CD4-positive, alpha-beta T cell (primary cell): ENCODE data around the gene EBPL. TPM values are rescaled to one million over a fixed set of nuclear protein-coding genes. Genes with fewer than 3 reads are reported as not detected.

Experiments used
- ATAC-seq: fragments of 200-7000 bp; cut with Tn5 transposase; one replicate; pipeline ENCODE4 v1.10.0; 2022; ENCODE audit warnings: mild to moderate bottlenecking; ENCODE audit not compliant: poor library complexity
- CTCF ChIA-PET: fragments of 350-600 bp; sonication (Branson Sonifier 250); formaldehyde crosslinking; loops from one replicate; lab custom pipeline; 2021; ENCODE audit warnings: antibody characterized with exemption, inconsistent platforms; lab: Charles Lee
- POLR2A ChIA-PET: fragments of 350-600 bp; sonication (Branson Sonifier 250); formaldehyde crosslinking; loops from one replicate; lab custom pipeline; 2021; ENCODE audit warnings: antibody characterized with exemption, inconsistent platforms; lab: Charles Lee
- DNase-seq, 14 experiments: peaks; one replicate each; pipeline ENCODE4 v3.0.0-alpha.2; 2013 to 2020; ENCODE audit warnings: mixed read lengths in 2 of 14
- H3K27ac ChIP-seq, 2 donors: one replicate each; pipeline versions ENCODE4 v1.5.1 to v1.7.0; 2013; ENCODE audit warnings: low read length in 2 of 2, low read depth in 1 of 2, mild to moderate bottlenecking in 1 of 2
- H3K27me3 ChIP-seq, 2 experiments: 1 replicate in 1 of 2; 2 replicates in 1 of 2; pipeline versions ENCODE4 v1.6.1 to v1.7.0; 2013; ENCODE audit warnings: low read length in 2 of 2, control low read depth in 1 of 2, mild to moderate bottlenecking in 1 of 2, moderate library complexity in 1 of 2; ENCODE audit not compliant: insufficient read depth in 2 of 2, control insufficient read depth in 1 of 2
- H3K36me3 ChIP-seq: one replicate; pipeline ENCODE4 v1.6.1; 2013; ENCODE audit warnings: low read length, control low read depth; ENCODE audit not compliant: insufficient read depth
- H3K4me1 ChIP-seq: one replicate; pipeline ENCODE4 v1.6.1; 2013; ENCODE audit warnings: low read length, control low read depth; ENCODE audit not compliant: insufficient read depth
- H3K4me3 ChIP-seq: one replicate; pipeline ENCODE4 v1.5.1; 2013; ENCODE audit warnings: mild to moderate bottlenecking, low read length, moderate library complexity
- H3K9me3 ChIP-seq, 2 experiments: 1 replicate in 1 of 2; 2 replicates in 1 of 2; pipeline versions ENCODE4 v1.6.1 to v1.7.0; 2013; ENCODE audit warnings: low read length in 2 of 2, mild to moderate bottlenecking in 2 of 2, control low read depth in 1 of 2, moderate library complexity in 1 of 2; ENCODE audit not compliant: control insufficient read depth in 1 of 2, insufficient read depth in 1 of 2
- H3K27ac Mint-ChIP-seq: one replicate; pipeline ENCODE4 v1.8.0; 2020; ENCODE audit warnings: mixed read lengths
- H3K27me3 Mint-ChIP-seq: one replicate; pipeline ENCODE4 v1.8.0; 2021; ENCODE audit warnings: mixed read lengths
- H3K36me3 Mint-ChIP-seq: one replicate; pipeline ENCODE4 v1.8.0; 2021; ENCODE audit warnings: low read depth, mixed read lengths
- H3K4me1 Mint-ChIP-seq: one replicate; pipeline ENCODE4 v1.8.0; 2021; ENCODE audit warnings: low read depth, mixed read lengths
- H3K4me3 Mint-ChIP-seq: one replicate; pipeline ENCODE4 v1.8.0; 2020; ENCODE audit warnings: mild to moderate bottlenecking, mixed read lengths
- H3K9me3 Mint-ChIP-seq: one replicate; pipeline ENCODE4 v1.8.0; 2020; ENCODE audit warnings: mixed read lengths
- intact Hi-C, 2 experiments: fragments of 100-400 bp; cut with DNase I in 1 of 2; cut with micrococcal nuclease in 1 of 2; formaldehyde crosslinking; loops; one replicate each; pipeline versions ENCODE4 v1.15.1 to v1.9.0; 2023 to 2025; cut with DNase I, micrococcal nuclease
- total RNA-seq, 174 experiments: library from RNA in 2 of 174; stranded (reverse) in 2 of 174; gene quantifications; one replicate each; pipeline ENCODE4 v1.2.3 and lab custom pipeline; 2021 to 2026
- TF ChIP-seq, protein P1 (sequence below): fragments of 200-600 bp; IDR thresholded peaks from one replicate; pipeline ENCODE4 v1.8.0; 2022; ENCODE audit warnings: antibody characterized with exemption, mild to moderate bottlenecking

Gene EBPL
- total RNA-seq, 2 experiments from 2014 or later = 22.3 to 23.2 TPM

DNA sequence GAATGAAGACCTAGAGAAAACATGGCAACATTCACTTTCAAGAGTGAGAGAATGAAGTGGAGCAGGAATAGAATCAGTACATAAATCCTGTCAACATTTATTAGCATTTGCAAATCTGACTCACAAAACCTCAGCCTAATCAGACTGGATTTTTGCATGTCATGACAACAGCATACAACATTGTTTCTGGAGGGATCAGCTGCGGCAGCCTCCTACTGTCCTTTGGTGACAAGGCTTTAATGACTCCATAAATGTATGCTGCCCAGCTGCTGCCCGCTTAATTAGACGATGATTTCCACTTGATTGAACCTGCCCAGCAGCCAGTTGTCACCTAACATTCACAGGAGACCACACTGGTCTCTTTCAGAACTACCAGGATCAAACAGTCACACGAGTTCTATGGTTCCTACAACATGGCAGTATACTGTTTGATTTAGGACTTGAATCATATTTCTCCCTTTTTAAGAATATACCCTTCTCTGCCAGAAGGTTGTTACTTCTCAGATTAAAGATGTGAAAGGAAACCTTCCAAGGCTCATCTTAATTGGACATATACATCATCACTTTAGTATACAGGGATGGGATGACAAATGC, 9.3 kb downstream of the EBPL start:
- peaks cover 16% of the 10 kb centered on the region for H3K36me3 Mint-ChIP-seq
- ChIA-PET CTCF (no interaction called here), POLR2A (interaction anchor here (1.0 to 1.7 kb wide), 2 partner anchors 9 kb away, joined by 3 to 6 read pairs; partner anchors contain the start of gene EBPL)
- no peak overlapping the region for H3K4me3 ChIP-seq
- ATAC-seq = no peak
- no peaks in the 10 kb centered on the region for H3K36me3 ChIP-seq
- peaks cover 44% of the 10 kb centered on the region for H3K4me1 Mint-ChIP-seq
- H3K4me3 Mint-ChIP-seq = no peak overlapping the region
- H3K27ac ChIP-seq = no peak overlapping the region
- peaks cover 4% of the 10 kb centered on the region for H3K4me1 ChIP-seq
- H3K27me3 ChIP-seq = no peaks in the 10 kb centered on the region
- no peaks in the 10 kb centered on the region for H3K9me3 Mint-ChIP-seq
- no peaks in the 10 kb centered on the region for H3K27me3 Mint-ChIP-seq
- no peaks in the 10 kb centered on the region for H3K9me3 ChIP-seq
- peak overlapping the region; percentile 45 for H3K27ac Mint-ChIP-seq
- DNase-seq = no peak
- TF ChIP-seq, protein P1, sequence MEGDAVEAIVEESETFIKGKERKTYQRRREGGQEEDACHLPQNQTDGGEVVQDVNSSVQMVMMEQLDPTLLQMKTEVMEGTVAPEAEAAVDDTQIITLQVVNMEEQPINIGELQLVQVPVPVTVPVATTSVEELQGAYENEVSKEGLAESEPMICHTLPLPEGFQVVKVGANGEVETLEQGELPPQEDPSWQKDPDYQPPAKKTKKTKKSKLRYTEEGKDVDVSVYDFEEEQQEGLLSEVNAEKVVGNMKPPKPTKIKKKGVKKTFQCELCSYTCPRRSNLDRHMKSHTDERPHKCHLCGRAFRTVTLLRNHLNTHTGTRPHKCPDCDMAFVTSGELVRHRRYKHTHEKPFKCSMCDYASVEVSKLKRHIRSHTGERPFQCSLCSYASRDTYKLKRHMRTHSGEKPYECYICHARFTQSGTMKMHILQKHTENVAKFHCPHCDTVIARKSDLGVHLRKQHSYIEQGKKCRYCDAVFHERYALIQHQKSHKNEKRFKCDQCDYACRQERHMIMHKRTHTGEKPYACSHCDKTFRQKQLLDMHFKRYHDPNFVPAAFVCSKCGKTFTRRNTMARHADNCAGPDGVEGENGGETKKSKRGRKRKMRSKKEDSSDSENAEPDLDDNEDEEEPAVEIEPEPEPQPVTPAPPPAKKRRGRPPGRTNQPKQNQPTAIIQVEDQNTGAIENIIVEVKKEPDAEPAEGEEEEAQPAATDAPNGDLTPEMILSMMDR = no peak
- intact Hi-C loops = loop anchor here in 1 of 2 experiments (10.0 kb wide), 2 partner anchors 253 to 1233 kb away; partner anchors contain the start of gene SPRYD7

DNA sequence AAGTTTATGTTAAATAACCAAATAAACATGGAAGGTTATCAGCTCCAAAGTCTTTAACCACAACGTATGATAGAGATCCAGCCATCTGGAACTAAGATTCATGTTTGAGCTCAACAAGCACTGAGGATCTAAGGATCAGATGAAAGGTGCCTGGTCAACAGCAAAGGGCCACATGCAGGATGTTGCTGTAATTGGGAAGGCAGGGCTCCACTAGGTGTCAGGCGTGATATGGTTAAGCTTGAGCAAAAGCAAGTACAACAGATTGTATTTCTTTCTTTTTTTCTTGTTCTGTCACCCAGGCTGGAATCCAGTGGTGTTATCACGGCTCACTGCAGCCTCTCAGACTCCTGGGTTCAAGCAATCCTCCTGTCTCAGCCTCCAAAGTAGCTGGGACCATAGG, 12.0 kb downstream of the EBPL start:
- Mint-ChIP-seq H3K27me3 (no peaks in the 10 kb centered on the region), H3K4me1 (peaks cover 31% of the 10 kb centered on the region), H3K36me3 (peaks cover 20% of the 10 kb centered on the region), H3K4me3 (no peak overlapping the region), H3K27ac (no peak overlapping the region), H3K9me3 (no peaks in the 10 kb centered on the region)
- DNase-seq = peak in 4 of 14 experiments; percentile 10 to 32 (median 19)
- ChIA-PET POLR2A (no interaction called here), CTCF (no interaction called here)
- Histone ChIP-seq H3K36me3 (no peaks in the 10 kb centered on the region), H3K4me3 (no peak overlapping the region), H3K27ac (no peak overlapping the region), H3K9me3 (no peaks in the 10 kb centered on the region), H3K4me1 (peaks cover 4% of the 10 kb centered on the region), H3K27me3 (no peaks in the 10 kb centered on the region)
- TF ChIP-seq, protein P1 = no peak
- intact Hi-C loops = loop anchor here in 1 of 2 experiments (10.0 kb wide), 1 partner anchor 1236 kb away; no protein-coding TSS in a partner anchor
- no peak for ATAC-seq

DNA sequence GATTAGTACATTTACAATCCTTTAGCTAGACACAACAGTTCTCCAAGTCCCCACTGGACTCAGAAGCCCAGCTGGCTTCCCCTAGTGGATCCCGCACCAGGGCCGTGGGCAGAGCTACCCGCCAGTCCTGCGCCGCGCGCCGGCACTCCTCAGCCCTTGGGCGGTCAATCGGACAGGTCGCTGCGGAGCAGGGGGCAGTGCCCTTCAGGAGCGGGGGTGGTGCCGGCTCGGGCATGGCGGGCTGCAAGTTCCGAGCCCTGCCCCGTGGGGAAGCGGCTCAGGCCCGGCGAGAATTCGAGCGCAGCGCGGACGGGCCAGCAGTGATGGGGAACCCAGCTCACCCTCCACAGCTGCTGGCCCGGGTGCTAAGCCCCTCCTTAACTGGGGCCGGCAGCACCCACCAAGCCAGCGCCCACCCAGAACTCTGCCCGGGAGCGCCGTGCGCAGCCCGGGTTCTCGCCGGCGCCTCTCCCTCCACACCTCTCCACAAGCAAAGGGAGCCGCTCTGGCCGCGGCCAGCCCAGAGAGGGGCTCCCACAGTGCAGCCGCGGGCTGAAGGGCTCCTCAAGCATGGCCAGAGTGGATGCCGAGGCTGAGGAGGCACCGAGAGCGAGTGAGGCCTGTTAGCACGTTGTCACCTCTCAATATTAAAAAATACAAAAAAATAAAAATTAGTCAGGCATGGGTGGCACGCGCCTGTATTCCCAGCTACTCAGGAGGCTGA, 12.9 kb downstream of the EBPL start:
- peaks cover 20% of the 10 kb centered on the region for H3K36me3 Mint-ChIP-seq
- intact Hi-C loops = loop anchor here in 1 of 2 experiments (10.0 kb wide), 1 partner anchor 1236 kb away; no protein-coding TSS in a partner anchor
- no peaks in the 10 kb centered on the region for H3K9me3 Mint-ChIP-seq
- ChIA-PET CTCF (no interaction called here), POLR2A (no interaction called here)
- TF ChIP-seq, protein P1 = no peak
- Histone ChIP-seq H3K9me3 (no peaks in the 10 kb centered on the region), H3K4me1 (peaks cover under 1% of the 10 kb centered on the region), H3K27ac (no peak overlapping the region), H3K27me3 (no peaks in the 10 kb centered on the region), H3K36me3 (no peaks in the 10 kb centered on the region), H3K4me3 (no peak overlapping the region)
- no peak overlapping the region for H3K27ac Mint-ChIP-seq
- no peak for ATAC-seq
- peaks cover 23% of the 10 kb centered on the region for H3K4me1 Mint-ChIP-seq
- no peak overlapping the region for H3K4me3 Mint-ChIP-seq
- peak in 1 of 14 experiments; percentile 14 for DNase-seq
- no peaks in the 10 kb centered on the region for H3K27me3 Mint-ChIP-seq
